Progenitor cell of endocrine pancreas (in vitro differentiated cells): ENCODE results near the gene HNRNPH3. TPM values are rescaled to one million over a fixed set of nuclear protein-coding genes. Genes with fewer than 3 reads are reported as not detected.
"Not testable (repeated sequence)": the region's sequence is repeated elsewhere in the genome, so short reads cannot be mapped to it uniquely, and the experiment has no call there.

Experiments
- DNase-seq: peaks from one replicate; pipeline ENCODE4 v3.0.0; 2021; ENCODE audit warnings: low spot score; ENCODE audit not compliant: unreplicated experiment
- H3K27ac Mint-ChIP-seq: 2 replicates; pipeline ENCODE4 v1.8.0; 2021; ENCODE audit warnings: mild to moderate bottlenecking, moderate library complexity, mixed read lengths
- H3K27me3 Mint-ChIP-seq: 2 replicates; pipeline ENCODE4 v1.8.0; 2021; ENCODE audit warnings: mixed read lengths
- H3K36me3 Mint-ChIP-seq: 2 replicates; pipeline ENCODE4 v1.8.0; 2022; ENCODE audit warnings: mixed read lengths; ENCODE audit not compliant: insufficient read depth
- H3K4me1 Mint-ChIP-seq: 2 replicates; pipeline ENCODE4 v1.8.0; 2021; ENCODE audit warnings: low read depth, mixed read lengths
- H3K4me3 Mint-ChIP-seq: 2 replicates; pipeline ENCODE4 v1.8.0; 2021; ENCODE audit warnings: low read depth, mild to moderate bottlenecking, moderate library complexity, mixed read lengths
- H3K9me3 Mint-ChIP-seq: 2 replicates; pipeline ENCODE4 v1.8.0; 2021; ENCODE audit warnings: low read depth, mixed read lengths
- total RNA-seq: library from RNA; stranded (reverse); gene quantifications from 2 replicates; pipeline ENCODE4 v1.2.1, GENCODE V29; 2021
- TF ChIP-seq, protein P1 (sequence below): fragments of 200-600 bp; sonication (generic); IDR thresholded peaks from one replicate; pipeline ENCODE4 v1.5.0; 2021; ENCODE audit warnings: antibody characterized with exemption, mild to moderate bottlenecking; ENCODE audit not compliant: unreplicated experiment

Gene HNRNPH3
- total RNA-seq, 1 donor from 2014 or later = 222 TPM

DNA sequence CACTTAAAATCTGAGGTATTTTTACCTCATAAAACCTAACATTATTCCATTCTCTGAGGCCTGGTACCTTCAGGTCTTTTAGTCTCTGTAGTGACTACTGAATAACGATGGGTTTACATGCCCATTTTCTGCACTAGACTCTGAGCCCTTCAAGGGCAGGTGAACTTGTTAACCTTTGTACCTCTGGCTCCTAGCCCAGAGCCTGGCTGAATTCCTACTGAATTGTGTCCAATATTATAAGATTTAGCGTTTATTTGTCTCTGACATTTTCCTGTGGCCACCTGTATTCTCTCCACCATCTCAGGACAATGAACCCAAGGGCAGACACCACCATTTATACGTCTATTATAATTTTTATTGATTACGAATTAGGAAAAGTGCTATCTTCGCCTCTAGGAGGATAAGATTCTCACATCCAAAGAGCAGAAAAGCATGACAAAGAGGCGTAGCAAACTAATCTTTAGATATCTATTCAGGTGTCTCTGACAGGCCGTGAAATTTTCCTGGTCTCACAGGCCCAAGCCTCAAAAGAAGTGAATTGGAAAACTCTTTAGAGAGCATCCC, 27.9 kb upstream of the HNRNPH3 start:
- Mint-ChIP-seq H3K27me3 (no peaks in the 10 kb centered on the region), H3K9me3 (no peaks in the 10 kb centered on the region), H3K27ac (no peak overlapping the region), H3K36me3 (no peaks in the 10 kb centered on the region), H3K4me1 (peaks cover 14% of the 10 kb centered on the region), H3K4me3 (no peak overlapping the region)
- TF ChIP-seq, protein P1, sequence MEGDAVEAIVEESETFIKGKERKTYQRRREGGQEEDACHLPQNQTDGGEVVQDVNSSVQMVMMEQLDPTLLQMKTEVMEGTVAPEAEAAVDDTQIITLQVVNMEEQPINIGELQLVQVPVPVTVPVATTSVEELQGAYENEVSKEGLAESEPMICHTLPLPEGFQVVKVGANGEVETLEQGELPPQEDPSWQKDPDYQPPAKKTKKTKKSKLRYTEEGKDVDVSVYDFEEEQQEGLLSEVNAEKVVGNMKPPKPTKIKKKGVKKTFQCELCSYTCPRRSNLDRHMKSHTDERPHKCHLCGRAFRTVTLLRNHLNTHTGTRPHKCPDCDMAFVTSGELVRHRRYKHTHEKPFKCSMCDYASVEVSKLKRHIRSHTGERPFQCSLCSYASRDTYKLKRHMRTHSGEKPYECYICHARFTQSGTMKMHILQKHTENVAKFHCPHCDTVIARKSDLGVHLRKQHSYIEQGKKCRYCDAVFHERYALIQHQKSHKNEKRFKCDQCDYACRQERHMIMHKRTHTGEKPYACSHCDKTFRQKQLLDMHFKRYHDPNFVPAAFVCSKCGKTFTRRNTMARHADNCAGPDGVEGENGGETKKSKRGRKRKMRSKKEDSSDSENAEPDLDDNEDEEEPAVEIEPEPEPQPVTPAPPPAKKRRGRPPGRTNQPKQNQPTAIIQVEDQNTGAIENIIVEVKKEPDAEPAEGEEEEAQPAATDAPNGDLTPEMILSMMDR = no peak
- no peak for DNase-seq

DNA sequence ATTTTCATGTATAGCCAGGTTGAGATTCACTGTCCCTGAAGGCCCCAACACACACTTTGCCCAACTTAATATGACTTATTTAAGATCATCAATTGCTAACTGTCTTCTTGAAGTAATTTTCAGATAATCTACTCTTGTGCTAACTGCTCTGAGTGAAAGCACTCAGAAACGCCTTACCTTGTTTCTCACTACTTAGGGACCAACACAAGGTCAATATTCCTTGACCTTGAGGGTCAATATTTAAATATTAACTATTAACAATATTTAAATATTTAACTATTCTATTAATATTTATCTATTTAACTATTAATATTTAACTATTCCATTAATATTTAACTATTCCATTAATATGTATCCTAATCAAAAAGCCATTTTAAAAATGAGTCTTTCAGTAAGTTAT, 26.0 kb upstream of the HNRNPH3 start:
- Mint-ChIP-seq H3K27me3 (no peaks in the 10 kb centered on the region), H3K27ac (no peak overlapping the region), H3K4me3 (no peak overlapping the region), H3K9me3 (no peaks in the 10 kb centered on the region), H3K36me3 (no peaks in the 10 kb centered on the region), H3K4me1 (peaks cover 11% of the 10 kb centered on the region)
- DNase-seq = no peak
- TF ChIP-seq, protein P1 = no peak

DNA sequence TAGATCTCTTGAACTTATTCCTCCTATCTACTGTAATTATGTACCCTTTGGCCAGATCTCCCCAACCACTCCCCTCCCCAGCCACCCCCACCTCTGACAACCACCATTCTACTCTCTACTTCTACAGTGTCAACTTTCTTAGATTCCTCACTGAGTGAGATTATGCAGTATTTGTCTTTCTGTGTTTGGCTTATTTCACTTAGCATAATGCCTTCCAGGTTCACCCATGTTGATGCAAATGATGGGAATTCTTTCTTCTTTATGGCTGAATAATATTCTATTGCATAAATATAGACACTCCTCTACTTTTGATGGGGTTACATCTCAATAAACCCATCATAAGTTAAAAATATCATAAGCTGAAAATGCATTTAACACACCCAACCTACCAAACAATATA, 21.3 kb upstream of the HNRNPH3 start:
- Mint-ChIP-seq H3K36me3 (no peaks in the 10 kb centered on the region), H3K4me3 (no peak overlapping the region), H3K4me1 (peaks cover 11% of the 10 kb centered on the region), H3K27me3 (no peaks in the 10 kb centered on the region), H3K27ac (no peak overlapping the region), H3K9me3 (peaks cover 5% of the 10 kb centered on the region)
- no peak for DNase-seq
- TF ChIP-seq, protein P1 = no peak

DNA sequence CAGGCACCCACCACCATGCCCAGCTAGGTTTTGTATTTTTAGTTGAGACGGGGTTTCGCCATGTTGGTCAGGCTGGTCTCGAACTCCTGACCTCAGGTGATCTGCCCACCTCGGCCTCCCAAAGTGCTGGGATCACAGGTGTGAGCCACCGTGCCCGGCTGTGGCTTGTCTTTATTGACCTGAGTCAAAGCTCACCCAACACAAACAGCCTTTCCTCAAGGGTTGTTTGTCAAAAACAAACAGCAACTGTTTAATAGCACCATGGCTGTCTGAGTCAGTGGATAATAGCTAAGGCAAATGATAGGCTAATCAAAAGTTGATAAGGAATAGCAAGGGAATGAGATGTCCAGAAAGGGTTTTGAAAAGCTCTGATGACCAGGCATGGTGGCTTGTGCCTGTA, 16.9 kb upstream of the HNRNPH3 start:
- not testable (repeated sequence) for H3K27ac Mint-ChIP-seq, H3K36me3 Mint-ChIP-seq, H3K4me1 Mint-ChIP-seq, H3K27me3 Mint-ChIP-seq, DNase-seq, H3K4me3 Mint-ChIP-seq
- peaks cover 20% of the 10 kb centered on the region for H3K9me3 Mint-ChIP-seq

DNA sequence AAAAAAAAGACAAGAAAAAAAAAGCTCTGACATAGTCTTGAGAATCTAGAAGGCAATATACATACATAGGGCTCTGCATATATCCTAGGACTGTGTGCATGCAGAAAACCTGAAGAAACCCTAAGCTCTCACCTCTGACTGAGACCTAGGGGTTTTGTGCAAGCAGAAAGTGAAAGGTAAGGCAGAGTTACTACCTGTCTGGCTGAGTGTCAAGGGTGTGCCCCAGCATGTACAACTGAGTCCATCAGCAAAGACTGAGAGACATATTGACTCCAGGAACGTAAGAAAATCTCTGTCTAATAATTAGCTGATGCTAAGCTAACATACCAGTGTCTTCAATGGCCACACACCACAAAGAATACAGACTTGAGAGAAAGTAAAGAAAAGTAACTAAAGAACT, 16.3 kb upstream of the HNRNPH3 start:
- H3K27me3 Mint-ChIP-seq = no peaks in the 10 kb centered on the region
- H3K27ac Mint-ChIP-seq = no peak overlapping the region
- H3K4me1 Mint-ChIP-seq = peaks cover 5% of the 10 kb centered on the region
- H3K4me3 Mint-ChIP-seq = no peak overlapping the region
- H3K9me3 Mint-ChIP-seq = peaks cover 20% of the 10 kb centered on the region
- TF ChIP-seq, protein P1 = no peak
- H3K36me3 Mint-ChIP-seq = peaks cover 4% of the 10 kb centered on the region
- DNase-seq = no peak

DNA sequence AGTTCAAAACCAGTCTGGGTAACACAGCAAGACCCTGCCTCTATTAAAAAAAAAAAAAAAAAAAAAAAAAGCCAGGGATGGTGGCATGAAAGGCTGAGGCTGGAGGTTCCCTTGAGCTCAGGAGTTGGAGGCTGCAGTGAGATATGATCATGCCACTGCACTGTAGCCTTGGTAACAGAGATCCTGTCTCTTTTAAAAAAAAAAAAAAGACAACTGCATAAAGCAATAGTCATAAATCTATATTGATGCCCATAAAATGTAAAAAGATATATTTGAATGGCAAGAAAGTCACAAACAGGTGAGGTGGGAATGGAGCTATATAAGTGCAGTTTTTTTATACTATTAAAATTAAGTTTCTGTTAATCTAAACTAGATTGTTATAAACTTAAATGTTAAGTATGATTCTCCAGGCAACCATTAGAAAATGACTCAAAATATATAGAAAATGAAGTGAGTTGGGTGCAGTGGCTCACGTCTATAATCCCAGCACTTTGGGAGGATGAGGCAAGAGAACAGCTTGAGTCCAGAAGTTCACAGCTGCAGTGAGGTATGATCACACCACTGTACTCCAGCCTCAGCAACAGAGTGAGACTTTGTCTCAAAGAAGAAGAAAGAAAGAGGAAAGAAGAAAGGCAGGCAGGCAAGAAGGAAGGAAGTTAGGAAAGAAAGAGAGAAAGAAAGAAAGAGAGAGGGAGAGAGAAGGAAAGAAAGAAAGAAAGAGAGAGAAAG, 13.4 kb upstream of the HNRNPH3 start:
- DNase-seq = no peak
- TF ChIP-seq, protein P1 = no peak
- no peak overlapping the region for H3K4me3 Mint-ChIP-seq
- peaks cover 5% of the 10 kb centered on the region for H3K4me1 Mint-ChIP-seq
- peak overlapping the region; percentile 20 for H3K27ac Mint-ChIP-seq
- H3K27me3 Mint-ChIP-seq = no peaks in the 10 kb centered on the region
- H3K36me3 Mint-ChIP-seq = peaks cover 4% of the 10 kb centered on the region
- peaks cover 17% of the 10 kb centered on the region for H3K9me3 Mint-ChIP-seq

DNA sequence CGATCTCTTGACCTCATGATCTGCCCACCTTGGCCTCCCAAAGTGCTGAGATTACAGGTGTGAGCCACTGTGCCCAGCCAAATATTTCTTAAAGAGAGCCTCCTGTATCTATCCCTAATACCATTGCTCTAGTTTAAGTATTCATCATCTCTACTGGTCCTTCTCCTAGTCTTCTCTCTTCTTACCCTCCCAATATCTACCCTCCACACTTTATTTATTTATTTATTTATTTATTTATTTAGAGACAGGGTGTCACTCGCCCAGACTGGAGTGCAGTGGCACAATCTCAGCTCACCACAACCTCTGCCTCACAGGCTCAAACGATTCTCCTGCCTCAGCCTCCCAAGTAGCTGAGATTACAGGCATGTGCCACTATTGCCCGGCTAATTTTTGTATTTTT, 7.5 kb upstream of the HNRNPH3 start:
- H3K27ac Mint-ChIP-seq, DNase-seq, H3K27me3 Mint-ChIP-seq, H3K4me3 Mint-ChIP-seq, H3K36me3 Mint-ChIP-seq, H3K9me3 Mint-ChIP-seq, H3K4me1 Mint-ChIP-seq: not testable (repeated sequence)
